Keratinocyte (primary cell): ENCODE measurements around the gene ZDHHC24. TPM values are rescaled to one million over a fixed set of nuclear protein-coding genes. Genes with fewer than 3 reads are reported as not detected.

Experiments used
- DNase-seq: peaks from one replicate; pipeline ENCODE4 v3.0.0-alpha.2; 2011; ENCODE audit warnings: low read depth, missing footprints, low spot score
- FAIRE-seq: peaks from 2 replicates; lab custom pipeline; 2011; peaks lifted over from hg19 to GRCh38; lab: Jason Lieb, UNC
- H2AFZ ChIP-seq: 2 replicates; pipeline ENCODE4 v1.6.0; 2012; ENCODE audit warnings: low read length, control low read depth, inconsistent platforms; ENCODE audit not compliant: control insufficient read depth
- H3K27ac ChIP-seq: 2 replicates; pipeline ENCODE4 v1.5.1; 2011; ENCODE audit warnings: low read length; ENCODE audit not compliant: control insufficient read depth, insufficient read depth
- H3K27me3 ChIP-seq: 3 replicates; pipeline ENCODE4 v1.6.0; 2011; ENCODE audit warnings: low read length; ENCODE audit not compliant: control insufficient read depth, insufficient read depth; ENCODE audit errors: extremely low read depth
- H3K36me3 ChIP-seq, 2 experiments: 2 replicates in 1 of 2; 3 replicates in 1 of 2; pipeline ENCODE4 v1.5.1; 2011; ENCODE audit warnings: low read length in 2 of 2, mild to moderate bottlenecking in 1 of 2; ENCODE audit not compliant: control insufficient read depth in 2 of 2, insufficient read depth in 2 of 2; ENCODE audit errors: extremely low read depth in 1 of 2
- H3K4me1 ChIP-seq: 3 replicates; pipeline ENCODE4 v1.5.1; 2011; ENCODE audit warnings: low read length; ENCODE audit not compliant: control insufficient read depth, insufficient read depth; ENCODE audit errors: extremely low read depth
- H3K4me2 ChIP-seq: 3 replicates; pipeline ENCODE4 v1.6.0; 2011; ENCODE audit warnings: low read depth, low read length; ENCODE audit not compliant: control insufficient read depth, insufficient read depth; ENCODE audit errors: extremely low read depth
- H3K4me3 ChIP-seq, 3 experiments: fragments of 200-600 bp in 1 of 3; sonication (generic) in 1 of 3; 2 replicates in 2 of 3; 3 replicates in 1 of 3; pipeline ENCODE4 v1.5.1; 2011 to 2016; ENCODE audit warnings: low read length in 3 of 3, mild to moderate bottlenecking in 3 of 3, control low read depth in 2 of 3, inconsistent platforms in 1 of 3, low read depth in 1 of 3, mixed read lengths in 1 of 3, mixed run types in 1 of 3, moderate library complexity in 1 of 3; ENCODE audit not compliant: control insufficient read depth in 2 of 3, insufficient read depth in 2 of 3; ENCODE audit errors: extremely low read depth in 1 of 3
- H3K79me2 ChIP-seq: 2 replicates; pipeline ENCODE4 v1.6.0; 2012; ENCODE audit warnings: low read length; ENCODE audit not compliant: control insufficient read depth, insufficient read depth
- H3K9ac ChIP-seq: 3 replicates; pipeline ENCODE4 v1.6.0; 2011; ENCODE audit warnings: low read length; ENCODE audit not compliant: control insufficient read depth, insufficient read depth; ENCODE audit errors: extremely low read depth
- H3K9me1 ChIP-seq: 3 replicates; pipeline ENCODE4 v1.6.0; 2011; ENCODE audit warnings: low read length; ENCODE audit not compliant: control insufficient read depth, insufficient read depth; ENCODE audit errors: extremely low read depth
- H3K9me3 ChIP-seq: 2 replicates; pipeline ENCODE4 v1.5.1; 2012; ENCODE audit warnings: low read depth, low read length; ENCODE audit not compliant: control insufficient read depth
- H4K20me1 ChIP-seq: 3 replicates; pipeline ENCODE4 v1.6.0; 2011; ENCODE audit warnings: low read length; ENCODE audit not compliant: control insufficient read depth, insufficient read depth; ENCODE audit errors: extremely low read depth
- CTCF ChIP-seq, 3 experiments: IDR thresholded peaks in 1 of 3; conservative IDR thresholded peaks in 1 of 3; optimal IDR thresholded peaks in 1 of 3; 2 replicates in 2 of 3; 3 replicates in 1 of 3; pipeline versions ENCODE3 to v1.5.1; 2011; ENCODE audit warnings: low read length in 3 of 3, mild to moderate bottlenecking in 3 of 3, moderate library complexity in 2 of 3, control low read depth in 1 of 3, inconsistent platforms in 1 of 3; ENCODE audit not compliant: insufficient read depth in 2 of 3; ENCODE audit errors: extremely low read depth in 1 of 3
- EZH2 ChIP-seq: IDR thresholded peaks from one replicate; pipeline ENCODE4 v1.6.1; 2012; ENCODE audit warnings: inconsistent platforms, mild to moderate bottlenecking, low read length, moderate library complexity
- dilution Hi-C: fragments of 300-500 bp; cut with MboI; formaldehyde crosslinking; loops from one replicate; pipeline ENCODE4 v1.7.0; 2020; ENCODE audit warnings: low sequenced_read_pairs; ENCODE audit not compliant: extremely low pct_ligation_motif_present
- polyA plus RNA-seq, 5 experiments: library from polyadenylated mRNA; depleted of rRNA in 3 of 5; stranded (reverse) in 3 of 5; stranded (forward) in 1 of 5; unstranded in 1 of 5; fragments of >200 nt; gene quantifications; 1 replicate in 1 of 5; 2 replicates in 3 of 5; 3 replicates in 1 of 5; pipeline versions ENCODE4 v1.2.1 to v1.2.3, GENCODE V29; 2011 to 2012; ENCODE audit warnings: missing spikeins in 2 of 5, low read depth in 1 of 5, low replicate concordance in 1 of 5

The ZDHHC24 gene
- polyA plus RNA-seq, 1 donor (not counting 4 experiments of a cell fraction or from before 2014, with no cell fraction given): 4.8 TPM

GRCh38 chr11:66547662-66548009, 1.8 kb upstream of the ZDHHC24 start:
- Histone ChIP-seq H3K9me3 (no peaks in the 10 kb centered on the region), H2AFZ (no peak overlapping the region), H3K79me2 (no peaks in the 10 kb centered on the region), H3K9me1 (no peaks in the 10 kb centered on the region), H3K4me1 (peaks cover 6% of the 10 kb centered on the region), H3K36me3 (peaks cover 0 to 4% of the 10 kb centered on the region in 2 experiments), H3K4me2 (no peak overlapping the region), H3K27me3 (peaks cover 19% of the 10 kb centered on the region), H3K4me3 (no peak overlapping the region), H3K27ac (no peak overlapping the region), H4K20me1 (no peaks in the 10 kb centered on the region), H3K9ac (no peak overlapping the region)
- no peak for FAIRE-seq
- no peak for DNase-seq
- dilution Hi-C loops: no loop called here
- no peak for TF ChIP-seq EZH2
- no peak for TF ChIP-seq CTCF (optimal IDR thresholded peaks at IDR 0.05 in 1 of 3, IDR thresholded peaks at IDR 0.05 in 1 of 3, conservative IDR thresholded peaks at IDR 0.05 in 1 of 3; ENCODE audit: extremely low read depth in 1 of 3, insufficient read depth in 2 of 3, low read length in 3 of 3)

GRCh38 chr11:66546966-66547661, 1.3 kb upstream of the ZDHHC24 start:
- dilution Hi-C loops: no loop called here

More at GRCh38 chr11:66546966-66547661, 1.3 kb upstream of the ZDHHC24 start:
- TF ChIP-seq CTCF (optimal IDR thresholded peaks at IDR 0.05 in 1 of 3, IDR thresholded peaks at IDR 0.05 in 1 of 3, conservative IDR thresholded peaks at IDR 0.05 in 1 of 3; ENCODE audit: extremely low read depth in 1 of 3, insufficient read depth in 2 of 3, low read length in 3 of 3): no peak
- no peak for TF ChIP-seq EZH2
- H3K9ac ChIP-seq: no peak overlapping the region
- no peaks in the 10 kb centered on the region for H3K9me1 ChIP-seq
- H3K4me2 ChIP-seq: no peak overlapping the region
- DNase-seq (no peak), FAIRE-seq (no peak)
- peaks cover 6% of the 10 kb centered on the region for H3K4me1 ChIP-seq
- no peak overlapping the region for H2AFZ ChIP-seq
- H3K27ac ChIP-seq: no peak overlapping the region
- H3K9me3 ChIP-seq: no peaks in the 10 kb centered on the region
- H3K27me3 ChIP-seq: peaks cover 19% of the 10 kb centered on the region
- no peak overlapping the region for H3K4me3 ChIP-seq
- no peaks in the 10 kb centered on the region for H4K20me1 ChIP-seq
- H3K79me2 ChIP-seq: no peaks in the 10 kb centered on the region
- H3K36me3 ChIP-seq: peaks cover 0 to 4% of the 10 kb centered on the region in 2 experiments
